Midbrain (tissue), 1 donor: ENCODE results near the gene TNS4.
A peak's percentile ranks its signal among the peaks of the same experiment; 100 is the strongest.

Source experiments
- DNase-seq: peaks from one replicate; lab custom pipeline; 2025; lab: John Stamatoyannopoulos, UW

The TNS4 gene

DNA sequence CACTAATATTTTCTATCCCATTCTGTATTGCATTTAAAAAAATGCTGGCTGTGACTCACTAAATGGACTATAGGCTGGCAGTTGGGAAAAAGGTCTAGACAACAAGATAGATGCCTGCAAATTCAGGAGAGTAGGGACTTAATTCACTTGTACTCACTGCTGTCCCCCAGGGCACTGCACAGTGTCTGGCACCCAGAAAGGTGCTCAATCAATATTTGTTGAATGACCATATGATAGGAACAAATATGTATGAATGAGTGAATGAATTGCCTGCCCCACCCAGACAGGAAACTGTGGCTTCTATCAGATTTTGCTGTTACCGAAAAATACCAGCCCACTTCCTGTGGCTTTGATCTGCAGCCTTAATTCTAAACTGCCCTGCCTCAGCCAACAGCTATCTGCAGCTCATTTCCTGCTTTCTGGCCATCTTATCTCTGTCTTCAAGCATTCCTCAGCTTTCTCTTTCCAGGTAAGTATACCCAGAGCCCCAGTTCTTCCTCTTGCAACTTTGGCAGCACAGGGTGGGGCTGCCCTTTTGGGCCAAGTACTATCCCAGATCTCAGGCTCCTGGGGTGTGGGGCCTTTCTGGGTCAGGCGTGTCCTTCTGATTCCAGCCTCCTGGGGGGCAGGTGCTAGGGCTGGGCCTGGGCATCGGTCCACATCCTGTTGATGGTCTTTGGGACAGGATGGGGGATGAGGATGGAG, 15.3 kb upstream of the TNS4 start:
- no peak for DNase-seq

DNA sequence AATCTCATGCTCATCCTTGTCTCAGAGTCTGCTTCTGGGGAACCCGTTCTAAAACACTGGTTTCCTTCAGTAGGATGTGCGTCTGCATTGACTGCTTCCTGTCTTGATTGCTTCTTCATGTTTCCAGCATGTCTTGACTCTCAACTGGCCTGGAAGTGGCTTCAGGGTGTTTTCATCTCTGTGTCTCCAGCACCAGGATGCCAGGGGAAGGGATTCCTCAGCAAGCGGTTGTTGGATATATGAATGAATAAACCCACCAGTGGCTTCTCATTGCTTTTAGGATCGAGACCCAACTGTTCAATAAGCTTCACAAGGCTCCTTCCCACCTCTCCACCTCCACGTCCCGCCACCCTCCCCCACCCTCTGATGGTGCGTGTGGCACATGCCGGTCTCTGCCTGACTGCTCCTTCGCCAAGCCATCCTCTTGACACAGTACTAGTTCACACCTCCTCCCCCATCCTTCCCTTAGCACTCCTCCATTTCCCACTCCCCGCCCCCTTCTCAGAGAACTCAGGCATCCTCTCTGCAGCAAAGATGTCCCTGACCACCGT, 14.1 kb upstream of the TNS4 start:
- DNase-seq, result no peak

DNA sequence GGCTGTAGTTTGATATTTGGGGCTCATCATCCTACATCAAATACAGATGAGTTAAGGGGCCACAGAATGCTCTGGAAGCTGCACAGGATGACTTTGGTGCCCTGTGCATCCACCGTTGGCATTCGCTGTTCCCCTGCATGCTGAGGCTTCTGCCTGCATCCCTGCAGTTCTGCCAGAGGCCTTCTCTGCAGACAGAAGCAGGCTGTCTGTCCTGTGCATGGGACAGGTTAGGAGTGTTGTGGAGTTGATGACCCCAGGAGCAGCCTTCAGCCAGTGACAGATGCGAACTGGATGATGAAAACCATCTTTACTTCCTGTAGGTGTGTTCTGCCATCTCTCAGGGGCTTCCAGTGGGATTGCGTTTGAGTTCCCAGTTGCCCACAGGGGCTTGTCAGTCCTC, 13.6 kb upstream of the TNS4 start:
- no peak for DNase-seq

DNA sequence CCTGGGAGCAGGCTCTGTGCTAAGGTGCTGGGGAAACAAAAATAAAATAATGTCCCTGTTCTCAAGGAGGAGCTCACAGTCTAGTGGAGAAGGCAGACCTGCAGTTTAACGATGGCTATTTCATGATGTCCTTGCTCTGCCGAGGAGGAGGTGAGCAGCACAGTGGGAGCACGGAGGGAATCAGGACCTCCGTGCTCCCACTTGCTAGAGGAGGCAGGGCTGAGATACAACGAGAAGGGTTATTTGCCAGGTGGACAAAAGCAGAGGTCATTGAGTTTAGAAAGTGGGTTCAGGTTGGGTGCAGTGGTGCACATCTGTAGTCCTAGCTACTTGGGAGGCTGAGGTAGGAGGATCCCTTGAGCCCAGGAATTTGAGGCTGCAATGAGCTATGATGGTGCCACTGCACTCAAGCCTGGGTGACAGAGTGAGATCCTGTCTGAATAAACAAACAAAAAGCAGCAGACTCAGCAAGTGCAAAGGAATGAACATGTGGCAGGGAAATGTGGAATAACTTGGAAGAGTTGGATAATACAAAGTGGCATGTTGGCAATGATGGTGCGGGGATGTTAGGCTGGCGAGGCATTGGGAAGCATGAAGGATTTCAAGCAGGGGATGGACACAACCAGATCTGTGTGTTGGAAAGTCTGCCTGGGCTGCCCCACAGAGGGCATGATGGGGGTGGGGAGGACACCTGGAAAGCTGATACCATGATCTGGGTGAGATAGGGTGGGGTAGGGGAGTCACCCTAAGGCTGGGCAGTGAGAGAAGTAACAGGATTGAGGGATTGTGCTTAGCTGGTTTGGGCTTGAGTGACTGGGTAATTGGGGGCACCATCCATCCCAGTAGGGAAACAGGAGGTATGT, 12.8 kb upstream of the TNS4 start:
- DNase-seq, result no peak

DNA sequence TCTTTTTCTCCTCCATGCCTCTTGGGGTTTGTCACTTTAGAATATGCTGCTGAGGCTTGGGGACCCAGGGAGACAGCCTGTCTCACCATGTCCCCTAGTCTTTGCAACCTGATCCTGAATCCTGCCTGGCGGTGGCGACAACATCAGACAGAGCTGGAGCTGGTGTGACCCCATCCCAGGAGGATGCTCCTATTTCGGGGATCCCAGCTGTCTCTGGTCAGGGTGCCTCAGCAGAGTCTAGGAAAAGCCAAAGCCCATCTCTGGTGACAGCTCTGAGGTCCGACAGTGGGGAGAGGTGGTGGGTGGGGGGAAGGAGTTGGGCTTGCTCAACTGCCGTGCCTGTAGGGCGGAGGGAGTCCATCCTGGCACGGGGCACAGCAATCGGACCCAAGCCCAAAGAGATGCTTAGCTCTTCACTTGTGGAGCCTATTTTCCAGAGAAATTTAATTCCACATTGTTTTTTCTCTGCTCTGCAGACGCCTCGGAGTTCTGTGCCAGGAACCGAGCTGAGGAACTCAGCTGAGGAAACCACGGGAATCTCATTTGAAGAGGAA, 10.3 kb upstream of the TNS4 start:
- DNase-seq, result no peak

DNA sequence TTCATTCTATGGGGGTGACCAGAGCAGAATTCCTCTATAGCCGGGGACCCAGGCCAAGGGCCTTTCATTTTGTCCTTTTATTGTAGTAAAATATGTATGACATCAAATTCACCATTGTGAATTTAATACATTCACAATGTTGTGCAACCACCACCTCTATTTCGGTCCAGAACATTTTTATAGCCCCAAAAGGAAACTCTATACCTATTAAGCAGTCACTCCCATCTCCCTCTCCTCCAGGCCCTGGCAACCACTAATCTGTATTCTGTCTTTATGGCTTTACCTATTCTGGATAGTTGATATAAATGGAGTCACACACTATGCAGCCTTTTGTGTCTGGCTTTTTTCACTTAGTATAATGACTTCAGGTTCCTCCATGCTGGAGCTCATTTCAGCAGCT, 9.7 kb upstream of the TNS4 start:
- no peak for DNase-seq

DNA sequence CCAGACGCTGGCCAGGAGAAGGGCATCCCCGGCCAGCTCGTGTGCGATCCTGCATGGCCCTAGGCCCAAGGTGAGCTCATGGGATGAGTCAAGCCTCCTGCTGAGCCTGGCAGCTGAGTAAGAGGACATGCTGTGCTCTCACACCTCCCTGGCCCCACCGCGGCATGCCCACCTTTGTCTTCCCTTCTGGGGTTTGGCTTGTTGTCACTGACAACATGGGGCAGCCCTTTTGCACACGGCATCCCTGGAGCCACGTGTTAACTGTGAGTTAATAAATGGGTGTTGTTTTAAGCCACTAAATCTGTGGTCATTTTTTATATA, 8.9 kb upstream of the TNS4 start:
- DNase-seq, result no peak

DNA sequence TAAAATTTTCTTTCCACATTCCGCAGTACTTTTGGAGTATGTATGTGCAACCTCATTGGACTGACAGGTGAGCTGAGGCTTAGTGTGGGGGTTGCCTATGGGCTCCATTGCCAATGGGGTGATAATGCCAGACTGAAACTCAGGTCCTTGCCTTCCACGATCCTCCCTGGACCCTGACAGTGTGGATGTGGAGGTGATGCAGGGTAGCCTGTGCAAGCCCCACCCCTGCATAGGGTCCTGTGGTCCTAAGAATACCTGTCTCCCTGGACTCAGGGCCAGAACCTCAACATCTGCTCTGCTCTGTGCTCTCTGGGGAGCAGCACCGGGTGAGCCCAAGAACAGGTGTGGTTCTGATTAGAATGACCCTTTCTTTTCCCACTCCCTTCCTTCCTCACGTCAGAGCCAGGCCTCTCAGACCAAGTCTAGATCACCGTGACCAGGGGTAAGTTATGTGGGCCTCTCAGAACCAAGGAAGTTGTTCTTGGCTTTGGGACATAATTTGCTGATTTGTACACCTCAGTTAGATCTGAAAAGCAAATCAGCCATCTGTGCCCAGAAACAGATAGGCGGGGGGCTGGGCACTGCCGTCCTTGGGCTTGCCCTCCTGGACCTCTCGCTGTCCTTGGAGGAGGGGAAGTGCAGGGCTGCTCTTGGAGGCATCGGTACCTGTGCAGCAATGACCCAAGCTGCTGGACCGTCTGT, 8.4 kb upstream of the TNS4 start:
- no peak for DNase-seq

DNA sequence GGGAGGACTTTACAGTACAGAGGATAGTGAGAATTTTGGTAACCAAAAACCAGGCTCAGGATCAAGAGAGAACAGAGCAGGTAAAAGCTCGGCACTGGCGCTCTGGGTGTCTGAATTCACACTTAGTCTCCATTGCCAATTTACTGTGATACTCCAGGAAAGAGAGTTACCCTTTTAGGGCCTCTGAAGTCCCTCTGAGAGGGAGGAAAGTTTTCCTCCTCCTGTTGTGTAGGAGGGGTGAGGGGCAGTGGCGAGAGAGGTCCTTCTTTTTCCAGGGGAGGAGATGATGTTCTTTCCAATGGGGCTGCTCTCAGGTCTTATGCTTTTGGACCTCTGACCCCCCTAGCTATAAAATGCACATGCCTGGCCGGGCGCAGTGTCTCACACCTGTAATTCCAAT, 5.4 kb upstream of the TNS4 start:
- no peak for DNase-seq

DNA sequence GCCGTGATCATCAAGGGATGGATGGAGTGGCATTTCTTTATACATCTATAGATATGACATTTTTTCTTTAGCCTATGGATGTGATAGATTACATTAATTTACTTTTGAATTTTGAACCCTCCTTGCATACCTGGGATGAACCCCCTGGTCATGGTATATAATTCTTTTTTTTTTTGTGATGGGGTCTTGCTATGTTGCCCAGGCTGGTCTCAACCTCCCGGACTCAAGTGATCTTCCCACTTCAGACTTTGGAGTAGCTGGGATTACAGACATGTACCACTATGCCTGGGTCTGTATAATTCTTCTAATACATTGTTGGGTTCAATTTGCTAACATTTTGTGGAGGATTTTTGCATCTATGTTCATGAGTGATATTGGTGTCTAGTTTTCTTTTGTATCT, 1.7 kb upstream of the TNS4 start:
- DNase-seq, result no peak

DNA sequence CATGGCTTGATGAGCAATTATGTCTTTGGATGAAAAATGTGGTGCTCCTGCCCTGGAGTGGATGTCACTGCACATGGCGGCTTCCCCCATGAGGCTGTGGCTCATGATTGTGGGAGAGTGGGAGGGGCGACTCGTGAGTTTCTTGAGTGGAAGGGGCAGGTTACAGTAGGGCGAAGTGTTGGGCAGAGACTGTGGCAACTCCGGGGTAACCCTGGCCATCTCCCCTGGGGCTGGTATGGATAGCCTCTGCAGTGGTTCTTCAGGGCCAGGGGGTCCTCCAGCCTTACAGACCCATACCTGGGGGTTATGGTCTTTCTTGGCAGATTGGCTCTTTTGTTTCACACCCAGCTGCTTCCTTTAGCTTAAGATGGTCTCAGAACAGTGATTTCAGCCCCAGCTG, 1.3 kb upstream of the TNS4 start:
- DNase-seq, result no peak

DNA sequence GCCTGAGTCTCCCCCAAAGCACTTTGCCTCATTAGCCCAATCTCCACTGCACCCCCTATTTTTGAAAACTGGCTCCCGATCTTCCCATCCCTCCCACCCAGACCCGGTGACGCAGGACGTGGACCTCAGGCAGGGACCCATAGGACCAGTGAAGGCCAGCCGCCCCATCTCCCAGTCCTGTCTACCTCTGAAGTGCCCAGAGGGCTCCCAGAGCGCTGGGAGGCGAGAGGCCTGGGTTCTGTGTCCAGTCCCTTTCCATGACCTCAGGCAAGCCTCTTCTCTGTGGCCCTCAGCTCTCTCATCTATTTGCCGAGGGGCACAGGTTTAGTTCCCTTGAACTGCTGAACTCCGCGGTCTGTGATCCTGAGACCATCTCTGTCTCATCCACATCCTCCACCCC, 714 bp downstream of the TNS4 start:
- no peak for DNase-seq

DNA sequence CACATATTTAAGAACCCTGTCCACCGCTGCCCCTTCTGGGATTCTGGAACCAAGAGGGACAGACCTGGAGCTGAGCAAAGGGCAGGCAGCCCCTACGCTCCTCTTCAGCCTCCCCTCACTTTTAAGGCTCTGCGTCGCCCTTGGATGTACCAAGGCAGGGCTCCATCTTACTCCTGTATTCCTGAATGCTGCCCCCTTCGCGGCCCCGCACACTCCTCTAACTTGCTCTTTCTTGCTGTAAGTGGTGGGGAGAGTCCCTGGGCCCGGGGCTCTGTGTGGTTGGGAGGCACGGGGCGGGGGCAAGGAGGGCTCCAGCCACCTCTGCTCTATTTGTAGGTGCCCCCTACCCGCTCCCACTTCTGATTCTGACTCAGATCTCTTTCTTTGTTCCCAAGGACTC, 1.2 kb downstream of the TNS4 start:
- DNase-seq, result no peak

DNA sequence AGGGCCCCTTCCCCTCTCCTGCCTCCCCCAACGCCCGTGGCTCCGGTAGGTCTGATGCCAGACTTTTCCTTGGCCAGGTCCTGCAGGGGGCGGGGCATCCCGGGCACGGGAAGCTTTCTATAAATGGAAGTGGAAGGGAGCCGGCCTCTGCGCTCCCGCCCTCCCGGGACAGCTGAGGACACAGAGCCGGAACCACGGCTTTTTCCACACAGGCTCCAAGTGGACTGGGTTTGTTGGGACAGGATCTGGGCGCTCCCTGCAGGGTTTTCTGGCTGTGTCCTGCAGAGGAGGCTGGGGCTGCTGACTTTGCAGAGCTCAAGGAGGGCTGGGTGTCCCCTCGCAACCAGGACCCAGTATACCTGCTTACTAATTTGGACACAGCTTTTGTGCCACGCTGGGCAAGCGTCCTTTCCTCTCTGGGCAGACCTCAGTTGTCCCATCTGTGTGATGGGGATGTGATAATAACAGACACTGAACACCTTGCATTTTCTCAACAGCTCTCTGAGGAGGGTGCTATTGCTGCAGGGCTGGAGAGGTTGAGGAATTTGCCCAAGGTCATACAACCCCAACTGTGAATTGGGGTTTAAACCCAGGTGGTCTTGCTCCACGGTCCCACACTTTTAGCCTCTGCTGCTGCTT, 1.8 kb downstream of the TNS4 start:
- peak; percentile 24 for DNase-seq

DNA sequence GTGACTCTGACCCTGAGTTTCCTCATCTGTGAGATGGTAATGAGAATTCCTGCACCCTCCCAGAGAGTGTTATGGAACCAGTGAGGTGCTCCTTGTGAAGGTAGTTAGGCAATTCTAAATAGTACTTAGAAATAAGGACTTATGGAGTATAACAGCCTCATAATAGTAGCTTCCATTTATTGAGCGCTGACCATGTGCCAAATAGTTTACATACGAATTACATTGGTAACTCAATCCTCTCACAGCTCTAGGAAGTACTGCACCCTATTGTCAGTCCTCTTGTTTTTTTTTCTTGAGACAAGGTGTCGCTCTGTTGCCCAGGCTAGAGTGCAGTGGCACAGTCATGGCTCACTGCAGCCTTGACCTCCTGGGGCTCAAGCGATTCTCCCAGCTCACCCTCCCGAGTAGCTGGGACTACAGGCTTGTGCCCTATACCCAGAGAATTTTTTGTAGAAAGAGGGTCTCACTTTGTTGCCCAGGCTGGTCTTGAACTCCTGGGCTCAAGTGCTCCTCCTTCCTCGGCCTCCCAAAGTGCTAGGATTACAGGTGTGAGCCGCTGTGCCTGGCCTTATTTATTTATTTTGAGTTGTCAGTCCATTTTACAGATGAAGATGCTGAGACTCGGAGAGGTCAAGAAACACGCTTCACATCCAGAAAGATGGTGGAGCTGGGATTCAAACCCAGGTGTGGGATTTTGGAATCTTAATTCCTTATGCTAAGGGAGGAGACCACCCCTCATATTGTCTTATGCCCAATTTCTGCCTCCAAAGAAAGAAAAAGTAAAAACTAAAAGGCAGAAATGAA, 2.9 kb downstream of the TNS4 start:
- no peak for DNase-seq

DNA sequence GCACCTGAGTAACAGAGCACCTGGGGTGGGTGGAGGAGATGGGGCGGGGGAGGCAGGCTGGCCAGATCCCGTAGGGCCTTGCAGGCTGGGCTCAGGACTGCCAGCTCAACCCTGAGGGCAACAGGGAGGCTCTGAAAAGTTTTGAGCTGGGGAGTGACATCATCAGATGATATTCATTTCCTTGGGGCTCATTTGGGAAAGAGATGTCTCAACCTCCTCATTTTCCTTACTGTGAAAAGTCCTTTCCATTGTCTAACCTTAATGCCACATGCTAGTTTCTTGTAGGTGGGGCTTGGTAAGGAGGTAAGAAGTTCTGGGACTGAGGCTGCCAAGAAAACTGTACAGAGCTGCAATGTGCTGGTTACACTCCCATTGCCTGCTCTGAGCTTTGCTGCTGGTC, 3.7 kb downstream of the TNS4 start:
- DNase-seq, result no peak

DNA sequence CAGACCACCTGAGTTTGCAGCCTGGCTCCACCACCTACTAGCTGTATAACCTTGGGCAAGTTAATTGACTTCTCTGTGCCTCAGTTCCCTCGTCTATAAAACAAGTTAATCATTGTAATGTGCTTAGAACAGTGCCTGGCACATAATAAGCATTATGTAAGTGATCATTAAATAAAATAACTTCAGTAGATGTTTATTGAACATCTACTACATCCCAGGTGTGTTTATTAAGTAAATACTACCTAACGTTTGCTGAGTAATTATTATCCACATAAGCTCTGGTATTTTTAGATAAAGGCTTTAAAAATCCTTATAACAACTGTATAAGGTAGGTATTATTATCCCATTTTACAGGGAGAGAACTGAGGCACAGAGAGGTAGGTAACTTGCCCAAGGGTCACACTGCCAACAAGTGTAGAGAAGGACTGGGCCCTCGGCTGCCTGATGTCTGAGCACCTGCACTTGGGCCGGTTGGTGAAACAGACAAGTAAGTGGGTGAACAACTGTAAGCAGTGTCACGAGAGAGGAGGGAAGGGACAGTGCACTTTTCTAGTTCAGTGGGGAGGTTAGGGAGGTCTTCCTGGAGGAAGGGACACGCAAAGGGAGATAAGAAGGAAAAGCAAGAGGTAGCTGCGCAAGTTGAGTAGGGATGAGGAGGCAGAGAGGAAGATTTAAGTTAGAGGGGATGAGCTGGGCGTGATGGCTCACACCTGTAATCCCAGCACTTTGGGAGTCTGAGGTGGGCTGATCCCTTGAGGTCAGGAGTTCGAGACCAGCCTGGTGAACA, 4.6 kb downstream of the TNS4 start:
- no peak for DNase-seq

DNA sequence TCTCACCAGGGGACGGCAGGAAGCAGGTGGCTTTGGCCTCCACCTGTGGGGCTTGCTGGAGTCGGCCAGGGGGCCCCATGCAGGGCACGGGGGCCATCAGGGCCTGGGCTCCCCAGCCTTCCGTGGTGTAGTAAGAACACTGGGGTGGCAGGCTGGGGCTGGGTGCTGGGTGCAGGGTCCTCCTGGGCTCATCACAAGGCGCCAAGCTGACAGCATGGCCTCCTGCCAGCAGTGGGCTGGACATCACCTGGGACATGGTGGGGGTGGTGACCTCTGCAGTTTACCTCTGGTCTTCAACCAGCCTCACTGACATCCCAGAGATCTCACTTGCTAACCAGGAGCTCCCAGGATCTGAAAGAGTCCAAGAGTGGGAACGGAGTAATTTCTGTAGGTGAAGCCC, 5.3 kb downstream of the TNS4 start:
- DNase-seq, result no peak

DNA sequence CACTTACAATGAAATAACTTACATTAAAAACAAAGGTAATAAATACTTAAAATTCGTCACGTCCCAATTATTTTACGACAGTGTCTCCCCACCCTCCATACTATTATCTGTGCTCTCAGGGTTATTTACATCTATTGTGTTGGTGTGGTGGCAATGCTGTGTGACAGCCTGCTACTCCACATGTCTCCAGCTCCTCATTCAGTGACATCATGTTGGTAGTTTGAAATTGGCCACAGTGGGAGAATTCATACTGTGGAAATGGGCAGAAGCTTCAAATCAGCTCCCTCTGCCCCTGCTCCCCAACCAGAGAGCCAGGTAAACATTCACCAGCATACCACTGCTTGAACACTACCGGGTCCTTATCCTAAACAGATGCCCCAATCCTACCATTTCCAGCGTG, 6.3 kb downstream of the TNS4 start:
- no peak for DNase-seq

DNA sequence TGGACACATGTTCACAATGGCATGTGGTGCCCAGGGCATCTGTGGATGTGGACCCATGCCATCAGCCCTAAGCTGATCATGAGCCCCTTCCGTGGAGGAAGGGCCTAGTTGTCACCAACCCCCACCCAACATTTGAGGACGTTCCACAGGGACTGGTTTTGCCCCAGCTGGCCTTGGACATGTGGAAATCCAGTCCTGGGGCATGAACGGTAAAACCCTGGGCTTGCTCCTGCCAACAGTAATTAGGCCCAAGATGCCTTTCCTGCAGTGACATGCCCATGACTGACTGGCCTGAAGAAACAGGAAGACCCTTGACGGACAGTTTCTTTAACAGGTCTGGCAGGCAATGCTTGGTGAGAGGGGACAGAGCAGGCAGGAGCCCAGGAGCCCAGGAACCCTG, 7.7 kb downstream of the TNS4 start:
- no peak for DNase-seq
